GM19023 (cell line): ENCODE data around the gene CDH13.

Experiments used
- ATAC-seq: cut with Tn5 transposase; IDR thresholded peaks from one replicate; pipeline ENCODE4 v1.9.1; 2021; ENCODE audit warnings: mild to moderate bottlenecking, moderate library complexity; ENCODE audit not compliant: unreplicated experiment

CDH13 gene

GRCh38 chr16:83513008-83513755 is 886.4 kb downstream of the CDH13 start:
- ATAC-seq = no peak

- ATAC-seq = no peak
These were observed 888.6 kb downstream of the CDH13 start for GRCh38 chr16:83515395-83515794.

- no peak for ATAC-seq
These were observed 890.2 kb downstream of the CDH13 start for GRCh38 chr16:83516931-83517330.

GRCh38 chr16:83517398-83517797 is 890.6 kb downstream of the CDH13 start:
- ATAC-seq = no peak

GRCh38 chr16:83520596-83520995 is 893.8 kb downstream of the CDH13 start:
- ATAC-seq = no peak

GRCh38 chr16:83530293-83530692 is 903.5 kb downstream of the CDH13 start:
- ATAC-seq = no peak

- no peak for ATAC-seq
These were observed 905.9 kb downstream of the CDH13 start for GRCh38 chr16:83532634-83533033.

GRCh38 chr16:83533193-83533592 is 906.4 kb downstream of the CDH13 start:
- ATAC-seq = no peak

GRCh38 chr16:83538707-83539106 is 911.9 kb downstream of the CDH13 start:
- ATAC-seq = no peak

GRCh38 chr16:83539736-83540490 is 913.1 kb downstream of the CDH13 start:
- no peak for ATAC-seq

GRCh38 chr16:83541231-83541630 is 914.5 kb downstream of the CDH13 start:
- ATAC-seq = no peak

GRCh38 chr16:83542491-83542890 is 915.7 kb downstream of the CDH13 start:
- no peak for ATAC-seq

- ATAC-seq = no peak
These were observed 922.8 kb downstream of the CDH13 start for GRCh38 chr16:83549316-83550182.

GRCh38 chr16:83550183-83550569 is 923.4 kb downstream of the CDH13 start:
- ATAC-seq = no peak

- no peak for ATAC-seq
These were observed 925.5 kb downstream of the CDH13 start for GRCh38 chr16:83552228-83552627.

- ATAC-seq = no peak
These were observed 926.2 kb downstream of the CDH13 start for GRCh38 chr16:83552930-83553329.

GRCh38 chr16:83554096-83554495 is 927.3 kb downstream of the CDH13 start:
- ATAC-seq = no peak

GRCh38 chr16:83554540-83554939 is 927.8 kb downstream of the CDH13 start:
- ATAC-seq = no peak

- ATAC-seq = no peak
These were observed 935.1 kb downstream of the CDH13 start for GRCh38 chr16:83561876-83562275.

- no peak for ATAC-seq
These were observed 941.6 kb downstream of the CDH13 start for GRCh38 chr16:83568345-83568744.

GRCh38 chr16:83574388-83574787 is 947.6 kb downstream of the CDH13 start:
- ATAC-seq = no peak
